GM21360 (cell line): ENCODE measurements around the gene SPATA31A1.
"Not testable (repeated sequence)": the region's sequence is repeated elsewhere in the genome, so short reads cannot be mapped to it uniquely, and the experiment has no call there.

ENCODE experiments used
- ATAC-seq: cut with Tn5 transposase; IDR thresholded peaks from one replicate; pipeline ENCODE4 v1.9.1; 2021; ENCODE audit warnings: mild to moderate bottlenecking, moderate library complexity; ENCODE audit not compliant: unreplicated experiment

SPATA31A1 gene

GRCh38 chr9:39355369-39355768 lies at the start of gene SPATA31A1:
SPATA31A1 (plus strand) TSS chr9:39355669; CDS start chr9:39355731, 62 bp downstream.
- ATAC-seq = not testable (repeated sequence)

GRCh38 chr9:39407261-39408204 lies 52.1 kb downstream of the SPATA31A1 start:
- ATAC-seq = not testable (repeated sequence)

GRCh38 chr9:39411254-39411940 lies 55.9 kb downstream of the SPATA31A1 start:
- ATAC-seq = not testable (repeated sequence)
